HL-60/S4 treated with retinoic acid at 250 ng/mL for 4 days and 3 days (cell line): ENCODE data around the gene USP25.

Experiments
- in situ Hi-C: fragments of 300-500 bp; cut with MboI; formaldehyde crosslinking; loops from 2 replicates; pipeline ENCODE4 v1.7.0; 2022; ENCODE audit warnings: low sequenced_read_pairs

The USP25 gene

DNA sequence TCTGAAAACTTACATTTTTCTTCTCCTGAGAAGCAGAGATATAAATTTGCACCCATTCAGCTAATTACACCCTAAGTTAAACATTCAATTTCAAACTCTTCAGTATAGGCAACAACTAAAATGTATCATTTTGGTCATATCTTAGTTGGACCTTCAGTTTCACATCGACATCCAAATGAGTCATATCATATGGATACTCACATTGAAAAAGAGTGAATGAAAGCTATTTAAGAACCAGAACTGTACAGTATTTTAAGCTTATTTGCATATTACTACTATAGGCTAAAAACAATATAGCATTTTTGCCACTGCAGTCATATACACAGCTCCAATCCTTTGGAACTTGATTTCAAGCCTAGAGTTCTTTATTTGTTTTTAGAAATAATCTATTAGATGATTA is 33.6 kb downstream of the USP25 start:
- in situ Hi-C loops: no loop called here

DNA sequence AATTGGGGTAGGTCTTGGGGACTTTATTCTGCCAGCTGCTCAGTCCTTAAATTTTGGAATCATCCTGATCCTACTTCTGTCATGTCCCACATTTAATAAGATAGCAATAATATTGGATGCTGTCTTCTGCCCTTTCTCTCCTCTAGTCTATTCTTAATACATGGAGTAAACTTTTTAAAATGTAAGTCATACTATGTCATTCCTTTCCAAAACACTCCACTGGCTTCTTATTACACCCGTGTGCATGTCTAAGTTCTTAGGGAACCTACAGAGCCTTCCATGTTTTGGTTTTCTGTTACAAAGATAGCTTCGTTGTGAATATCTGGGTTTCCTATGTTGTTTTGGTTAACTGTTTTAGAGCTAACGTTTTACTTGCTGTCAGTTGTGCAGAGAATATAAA is 35.1 kb downstream of the USP25 start:
- in situ Hi-C loops: no loop called here

- in situ Hi-C loops: no loop called here
These were observed 37.3 kb downstream of the USP25 start for GRCh38 chr21:15766952-15767603.

DNA sequence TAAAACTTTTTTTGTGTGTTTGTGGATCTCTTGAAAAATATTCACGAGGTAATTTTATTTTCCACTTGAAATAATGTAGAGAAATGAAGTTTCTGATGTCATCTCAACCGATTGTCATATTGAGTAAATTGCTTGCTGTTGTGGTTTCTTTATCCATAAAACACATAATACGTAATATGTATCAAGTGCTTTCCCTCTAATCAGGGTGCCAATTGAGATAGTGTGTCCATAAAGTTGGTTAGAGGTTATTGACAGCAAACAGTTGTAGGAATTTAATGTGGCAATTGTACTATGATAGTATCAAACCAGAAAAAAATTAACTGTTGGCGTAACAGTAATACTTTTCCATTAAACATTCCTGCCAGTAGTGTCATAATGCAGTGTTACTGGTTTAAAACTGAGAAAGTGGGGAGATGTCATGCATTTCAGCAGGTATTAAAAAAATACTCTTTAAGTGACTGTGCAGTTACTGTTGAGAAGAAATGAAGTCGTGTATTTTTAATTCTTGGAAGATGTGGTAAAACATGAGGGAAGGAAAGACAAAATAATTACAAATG is 38.3 kb downstream of the USP25 start:
- in situ Hi-C loops: no loop called here

- in situ Hi-C loops: no loop called here
These were observed 39.1 kb downstream of the USP25 start for GRCh38 chr21:15768853-15769252.

DNA sequence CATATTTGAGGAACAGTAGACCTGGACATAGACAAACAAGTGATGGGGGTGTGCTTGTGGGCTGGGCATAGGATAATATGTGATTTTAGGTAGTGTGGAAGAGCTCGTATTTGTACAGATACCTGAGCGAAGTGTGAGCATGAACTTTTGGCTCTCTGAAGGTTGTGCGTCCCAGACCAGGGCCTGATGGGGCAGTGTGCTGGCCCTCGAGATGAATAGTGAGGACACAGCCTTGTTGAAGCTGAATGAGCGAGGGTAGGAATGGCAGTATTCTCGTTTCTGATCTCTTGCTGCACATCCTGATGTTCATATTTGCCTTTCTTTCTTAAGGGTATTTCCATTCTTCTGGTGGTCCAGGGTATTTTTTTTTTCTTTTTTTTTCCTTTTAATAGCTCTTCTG is 41.5 kb downstream of the USP25 start:
- in situ Hi-C loops: no loop called here

DNA sequence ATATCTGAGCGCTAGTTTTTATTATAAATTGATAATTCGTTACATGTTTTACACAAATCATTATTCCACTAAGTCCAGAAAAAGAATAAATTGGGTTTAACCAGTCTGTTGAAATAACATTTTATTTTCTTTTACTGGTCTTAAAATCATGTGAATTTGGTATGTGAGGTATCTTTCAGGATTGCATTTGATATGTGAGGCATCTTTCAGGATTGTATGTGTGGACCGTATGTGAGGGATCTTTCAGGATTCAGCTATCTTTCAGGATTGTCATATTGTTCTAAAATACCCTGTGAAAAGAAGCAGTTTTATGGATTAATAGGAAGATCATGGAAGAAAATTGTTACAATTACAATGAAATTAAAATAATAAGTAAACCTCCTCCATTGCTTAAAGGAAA is 42.9 kb downstream of the USP25 start:
- in situ Hi-C loops: no loop called here

DNA sequence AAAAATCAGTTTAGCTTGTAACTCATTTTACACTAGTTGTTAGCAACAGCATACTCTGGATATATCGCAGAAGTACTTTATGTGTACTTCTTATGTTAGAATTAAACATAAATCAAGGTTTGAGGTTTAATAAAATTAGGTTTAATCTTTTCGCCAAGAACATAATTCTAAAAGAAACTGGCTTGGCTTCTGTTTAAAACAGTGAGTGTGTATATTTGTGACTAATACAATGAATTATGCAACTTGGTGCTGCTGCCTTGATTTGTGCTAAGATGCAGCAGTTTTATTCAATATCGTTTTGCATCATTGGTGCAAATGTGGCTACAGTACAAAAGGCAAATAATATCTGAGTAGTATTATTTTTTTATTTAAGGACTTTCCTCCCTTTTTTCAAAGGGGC is 44.8 kb downstream of the USP25 start:
- in situ Hi-C loops: no loop called here

DNA sequence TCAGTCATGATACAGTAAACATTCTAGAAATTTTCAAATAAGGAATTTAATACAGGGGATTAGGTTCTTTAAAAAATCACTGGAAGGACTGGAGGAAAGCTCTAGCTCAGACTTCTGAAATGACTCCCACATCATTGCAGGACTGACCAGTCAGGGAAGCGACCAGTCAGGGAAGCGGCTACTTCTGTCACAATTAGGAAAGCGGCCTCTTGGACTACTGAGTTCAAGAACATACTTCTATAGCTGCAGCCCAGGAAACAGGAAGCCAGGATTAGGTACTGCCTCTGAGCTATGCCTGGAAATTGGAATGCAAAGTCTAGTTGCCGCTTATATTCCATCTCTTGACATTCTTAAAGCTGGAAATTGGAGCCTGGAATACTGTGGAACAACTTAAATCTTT is 45.5 kb downstream of the USP25 start:
- in situ Hi-C loops: no loop called here

- in situ Hi-C loops: no loop called here
These were observed 46.2 kb downstream of the USP25 start for GRCh38 chr21:15775981-15776380.

DNA sequence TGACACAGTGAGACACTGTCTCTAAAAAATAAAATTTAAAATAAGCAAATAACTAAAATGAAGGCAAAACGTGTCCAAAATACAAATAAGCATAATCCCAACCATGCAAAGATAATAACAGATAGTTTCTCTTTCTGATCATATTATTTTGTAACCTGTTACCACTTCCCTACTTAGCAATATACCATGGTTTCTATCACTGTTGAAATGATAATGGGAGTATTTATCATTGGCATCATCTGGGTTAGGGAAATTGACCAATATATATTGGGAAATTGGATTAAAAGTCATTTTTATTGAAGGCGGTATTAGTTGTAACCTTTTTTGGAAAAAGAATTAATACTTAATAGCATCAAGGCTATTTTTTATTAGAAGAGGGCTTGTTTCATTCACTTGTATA is 47.0 kb downstream of the USP25 start:
- in situ Hi-C loops: no loop called here

- in situ Hi-C loops: no loop called here
These were observed 52.2 kb downstream of the USP25 start for GRCh38 chr21:15781986-15782385.

- in situ Hi-C loops: no loop called here
These were observed 59.2 kb downstream of the USP25 start for GRCh38 chr21:15788847-15789523.

DNA sequence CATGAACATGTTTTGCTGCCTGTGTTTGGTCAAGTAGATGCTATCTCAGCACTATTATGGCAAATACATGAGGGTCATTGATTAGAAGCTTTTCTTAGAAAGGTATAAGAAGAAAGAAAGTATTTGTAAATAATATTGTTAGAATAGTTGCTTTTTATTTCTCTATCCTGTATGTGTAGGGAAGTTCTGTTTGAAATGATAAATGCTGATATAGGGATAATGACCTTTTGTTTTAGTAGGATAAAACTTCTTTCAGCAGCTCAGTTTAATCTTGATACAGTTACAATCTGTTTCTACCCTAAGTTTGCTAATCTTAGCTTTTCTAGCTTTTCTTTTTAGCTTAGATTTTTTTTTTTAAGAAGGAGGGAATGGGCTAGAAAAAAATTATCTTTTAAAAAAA is 63.3 kb downstream of the USP25 start:
- in situ Hi-C loops: no loop called here

DNA sequence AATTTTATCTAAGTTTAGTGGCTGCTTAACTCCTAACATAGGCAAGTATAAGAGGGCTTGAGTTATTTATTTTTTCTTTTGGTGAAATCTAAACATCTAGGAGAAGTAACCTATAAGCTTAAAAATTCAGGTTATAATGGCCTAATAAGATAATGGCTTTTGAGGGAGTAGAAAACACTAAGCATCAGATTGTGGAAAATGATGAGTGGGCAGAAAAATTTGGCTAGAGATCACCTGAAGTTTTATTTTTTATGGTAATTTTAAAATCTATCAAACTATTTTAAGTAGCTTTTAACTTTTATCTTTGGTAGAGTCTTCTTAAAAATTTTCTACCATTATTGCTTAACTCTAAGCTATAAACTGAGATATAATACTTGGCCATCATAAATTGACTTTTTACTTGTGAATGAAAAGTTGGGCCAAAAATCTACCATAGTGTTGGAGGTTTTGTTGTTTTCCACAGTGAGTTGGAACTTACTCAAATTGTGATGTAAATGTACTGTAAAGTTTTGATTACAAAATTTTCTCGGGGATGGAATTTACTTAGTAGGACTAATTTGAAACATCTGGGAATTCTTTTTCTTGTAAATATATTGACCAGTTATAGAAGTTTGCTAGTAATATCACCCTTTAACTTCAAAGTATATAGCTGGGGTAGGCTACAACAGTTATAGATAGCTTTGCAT is 63.9 kb downstream of the USP25 start:
- in situ Hi-C loops: no loop called here

GRCh38 chr21:15794277-15794912 is 64.6 kb downstream of the USP25 start:
- in situ Hi-C loops: no loop called here

- in situ Hi-C loops: no loop called here
These were observed 65.8 kb downstream of the USP25 start for GRCh38 chr21:15795533-15795932.

DNA sequence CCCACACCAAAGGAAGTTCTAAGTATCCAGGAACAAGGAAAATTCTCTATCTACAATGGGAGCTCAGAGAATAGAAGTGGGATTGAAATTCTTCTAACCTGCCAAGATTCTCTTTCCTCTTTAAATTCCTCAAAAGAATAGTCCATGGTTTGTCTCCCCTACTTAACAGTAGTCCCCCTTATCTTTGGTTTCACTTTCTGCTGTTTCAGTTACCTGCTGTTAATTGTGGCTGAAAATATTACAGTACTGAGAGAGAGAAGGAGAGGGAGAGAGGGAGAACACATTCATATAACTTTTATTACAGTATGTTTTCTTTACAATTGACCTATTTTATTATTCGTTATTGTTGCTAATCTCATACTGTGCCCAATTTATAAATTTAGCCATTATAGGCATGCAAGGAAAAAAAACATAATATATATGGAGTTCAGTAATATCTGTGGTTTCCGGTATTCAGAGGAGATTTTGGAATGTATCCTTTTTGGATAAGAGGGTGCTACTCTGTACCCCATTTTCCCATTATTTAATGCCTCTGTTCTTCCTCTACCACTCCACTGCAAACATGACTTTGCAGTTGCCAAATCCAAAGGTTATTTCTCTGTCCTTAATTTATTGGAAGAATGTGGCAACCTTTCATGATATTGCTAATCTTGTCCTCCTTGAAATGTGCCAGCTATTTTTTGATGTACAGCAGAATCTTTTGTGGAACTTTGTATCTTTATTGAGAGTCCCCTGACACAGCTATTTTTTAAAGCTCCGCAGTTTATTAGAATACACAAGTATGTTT is 68.0 kb downstream of the USP25 start:
- in situ Hi-C loops: no loop called here

DNA sequence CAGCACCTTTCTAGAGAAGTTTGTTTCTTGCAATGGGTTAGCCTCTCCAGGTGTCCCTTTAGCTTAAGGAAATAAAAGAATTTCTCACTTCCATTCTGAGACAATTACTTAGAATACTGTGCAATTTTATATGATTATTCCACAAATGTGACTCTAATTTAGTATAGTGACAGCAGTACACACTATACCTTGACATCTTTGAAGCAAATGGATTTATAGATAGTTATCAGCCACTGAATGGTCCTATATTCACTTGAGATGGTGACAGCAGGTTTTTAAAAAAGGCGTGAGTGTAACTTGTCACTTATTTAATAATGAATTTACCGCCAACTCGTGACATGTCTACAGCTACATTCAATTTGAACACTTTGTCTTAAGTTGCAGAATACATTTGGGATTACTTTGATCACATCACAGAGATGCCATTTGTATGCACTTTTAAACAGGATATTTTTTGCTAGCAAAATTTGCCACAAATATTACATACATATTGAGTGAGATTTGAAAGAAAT is 71.6 kb downstream of the USP25 start:
- in situ Hi-C loops: no loop called here

DNA sequence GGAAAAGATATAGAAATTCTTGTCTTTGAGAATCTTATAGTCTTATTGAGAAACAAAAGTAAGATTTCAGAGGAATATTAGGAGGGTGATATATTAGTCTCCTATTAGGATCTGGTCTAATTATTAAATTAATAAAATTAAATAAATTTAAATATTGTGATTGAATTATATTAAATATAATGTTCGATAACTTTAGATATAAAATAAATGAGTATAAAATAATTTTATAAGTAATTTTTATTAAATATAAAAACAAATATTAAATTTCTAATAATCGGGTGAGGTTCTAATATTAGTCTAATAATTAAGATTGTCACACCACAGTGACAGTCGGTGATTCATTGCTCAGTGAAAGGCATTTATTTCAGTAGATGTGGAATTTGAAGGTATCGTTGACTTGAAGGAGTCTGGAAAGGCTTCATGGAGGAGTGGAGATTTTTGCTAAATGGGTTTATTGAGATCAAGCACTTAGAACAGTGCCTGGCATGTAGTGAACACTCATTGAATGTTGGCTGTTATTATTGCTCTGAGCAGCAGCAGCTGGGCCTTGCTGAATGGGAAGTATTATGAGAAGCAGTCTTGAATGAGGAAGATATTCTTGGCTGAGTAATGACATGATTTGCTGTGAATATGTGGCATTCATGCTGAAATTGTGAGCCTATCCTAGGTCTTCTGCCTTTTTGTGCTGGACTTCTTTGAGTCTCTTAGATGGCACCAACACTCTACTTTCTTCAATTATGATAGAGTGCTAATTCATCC is 74.6 kb downstream of the USP25 start:
- in situ Hi-C loops: no loop called here
